Measurements from ENCODE around the gene NT5C3B. TPM values are rescaled to one million over a fixed set of nuclear protein-coding genes. Genes with fewer than 3 reads are reported as not detected.
A peak's percentile ranks its signal among the peaks of the same experiment; 100 is the strongest.

Gene NT5C3B
- total RNA-seq, 1 donor from 2014 or later, result 18.3 TPM

GRCh38 chr17:41796121-41796895 lies 39.7 kb downstream of the NT5C3B start:
- intact Hi-C loops (cut with micrococcal nuclease), result no loop called here
- no peak for DNase-seq
- Histone ChIP-seq H3K9me3 (replicated peaks) (no peaks in the 10 kb centered on the region), H3K36me3 (no peaks in the 10 kb centered on the region), H3K4me3 (no peak overlapping the region), H3K4me1 (peaks cover 46% of the 10 kb centered on the region), H3K27me3 (ENCODE audit: low read depth) (no peaks in the 10 kb centered on the region), H3K27ac (replicated peaks) (no peak overlapping the region)
- TF ChIP-seq CTCF (IDR thresholded peaks at IDR 0.05; ENCODE audit: borderline replicate concordance), result no peak

GRCh38 chr17:41794540-41794975 lies 41.5 kb downstream of the NT5C3B start:
- TF ChIP-seq CTCF (IDR thresholded peaks at IDR 0.05; ENCODE audit: borderline replicate concordance), result no peak
- DNase-seq, result no peak
- Histone ChIP-seq H3K27ac (replicated peaks) (peak overlapping the region; percentile 96), H3K4me1 (peaks cover 42% of the 10 kb centered on the region), H3K4me3 (no peak overlapping the region), H3K27me3 (ENCODE audit: low read depth) (no peaks in the 10 kb centered on the region), H3K9me3 (replicated peaks) (no peaks in the 10 kb centered on the region), H3K36me3 (no peaks in the 10 kb centered on the region)
- intact Hi-C loops (cut with micrococcal nuclease), result no loop called here

GRCh38 chr17:41793784-41794539 lies 42.1 kb downstream of the NT5C3B start:
- no peak for TF ChIP-seq CTCF (IDR thresholded peaks at IDR 0.05; ENCODE audit: borderline replicate concordance)
- Histone ChIP-seq H3K27me3 (ENCODE audit: low read depth) (no peaks in the 10 kb centered on the region), H3K9me3 (replicated peaks) (no peaks in the 10 kb centered on the region), H3K4me3 (peak overlapping the region; percentile 54), H3K27ac (replicated peaks) (peak overlapping the region; percentile 96), H3K36me3 (no peaks in the 10 kb centered on the region), H3K4me1 (peaks cover 42% of the 10 kb centered on the region)
- intact Hi-C loops (cut with micrococcal nuclease), result no loop called here
- no peak for DNase-seq

- Histone ChIP-seq H3K27me3 (ENCODE audit: low read depth) (no peaks in the 10 kb centered on the region), H3K36me3 (no peaks in the 10 kb centered on the region), H3K9me3 (replicated peaks) (no peaks in the 10 kb centered on the region), H3K4me3 (peak overlapping the region; percentile 54), H3K4me1 (peaks cover 42% of the 10 kb centered on the region), H3K27ac (replicated peaks) (peak overlapping the region; percentile 96)
- DNase-seq, result peak; percentile 62
- intact Hi-C loops (cut with micrococcal nuclease), result no loop called here
- TF ChIP-seq CTCF (IDR thresholded peaks at IDR 0.05; ENCODE audit: borderline replicate concordance), result no peak
Measured at GRCh38 chr17:41792845-41793783, 42.9 kb downstream of the NT5C3B start.

GRCh38 chr17:41787021-41787418 lies 49.0 kb downstream of the NT5C3B start:
- H3K27me3 ChIP-seq (ENCODE audit: low read depth), result no peaks in the 10 kb centered on the region
- no peaks in the 10 kb centered on the region for H3K9me3 ChIP-seq (replicated peaks)
- intact Hi-C loops (cut with micrococcal nuclease), result no loop called here
- TF ChIP-seq CTCF (IDR thresholded peaks at IDR 0.05; ENCODE audit: borderline replicate concordance), result no peak
- no peak overlapping the region for H3K4me3 ChIP-seq
- H3K36me3 ChIP-seq, result no peaks in the 10 kb centered on the region
- H3K4me1 ChIP-seq, result peaks cover 61% of the 10 kb centered on the region
- no peak for DNase-seq
- peak overlapping the region; percentile 62 for H3K27ac ChIP-seq (replicated peaks)
